K562 (cell line): ENCODE measurements around the gene TUBB1. TPM values are rescaled to one million over a fixed set of nuclear protein-coding genes. Genes with fewer than 3 reads are reported as not detected.
A peak's percentile ranks its signal among the peaks of the same experiment; 100 is the strongest.

Experiments used
- ATAC-seq: fragments of 200-7000 bp; cut with Tn5 transposase; 3 replicates; pipeline ENCODE4 v1.9.1; 2020; ENCODE audit warnings: moderate library complexity
- BruUV-seq: library from RNA; stranded (reverse); fragments of 400-500 nt; replicated peaks from 2 replicates; lab custom pipeline; 2021; lab: Mats Ljungman, UMichigan
- CTCF ChIA-PET: fragments of 300-600 bp; formaldehyde crosslinking; extraction: SDS; loops from one replicate; lab custom pipeline; 2021; ENCODE audit warnings: low intra/inter-chr PET ratio; lab: Yijun Ruan, JAX
- POLR2A ChIA-PET: fragments of 300-600, 350-650 bp; sonication (Branson Sonifier 250); formaldehyde crosslinking; extraction: SDS; loops from one replicate; lab custom pipeline; 2021; ENCODE audit warnings: antibody characterized with exemption, inconsistent platforms; lab: Yijun Ruan, JAX
- DNase-seq, 4 experiments: peaks; one replicate each; pipeline versions ENCODE4 v3.0.0 to v3.0.0-alpha.2; 2011 to 2018; ENCODE audit warnings: low spot score in 3 of 4, mixed read lengths in 3 of 4; ENCODE audit errors: extremely low read depth in 1 of 4
- FAIRE-seq: peaks from 2 replicates; lab custom pipeline; 2011; peaks lifted over from hg19 to GRCh38; lab: Jason Lieb, UNC
- H2AFZ ChIP-seq: 2 replicates; pipeline ENCODE4 v1.6.0; 2011; ENCODE audit warnings: low read depth, low read length, control low read depth, inconsistent platforms
- H3K27ac ChIP-seq: fragments of 200-600 bp; 3 replicates; pipeline ENCODE4 v1.8.0; 2011; ENCODE audit warnings: low read depth, mild to moderate bottlenecking, control low read depth, inconsistent platforms, low read length, moderate library complexity, mixed read lengths; ENCODE audit errors: extremely low read depth
- H3K27me3 ChIP-seq, 2 experiments: fragments of 300-600 bp in 1 of 2; 2 replicates in 1 of 2; 3 replicates in 1 of 2; pipeline versions ENCODE4 v1.6.0 to v1.8.0; 2011; ENCODE audit warnings: inconsistent platforms in 2 of 2, low read length in 2 of 2, mild to moderate bottlenecking in 1 of 2, mixed read lengths in 1 of 2, moderate library complexity in 1 of 2; ENCODE audit not compliant: control insufficient read depth in 2 of 2, insufficient read depth in 2 of 2
- H3K36me3 ChIP-seq: fragments of 300-600 bp; 3 replicates; pipeline ENCODE4 v1.8.0; 2011; ENCODE audit warnings: mild to moderate bottlenecking, low read length, inconsistent platforms; ENCODE audit not compliant: control insufficient read depth, insufficient read depth
- H3K4me1 ChIP-seq, 2 experiments: fragments of 200-600 bp in 1 of 2; replicated peaks in 1 of 2; 2 replicates in 1 of 2; 3 replicates in 1 of 2; pipeline versions ENCODE4 v1.5.1 to v1.8.0; 2011; ENCODE audit warnings: inconsistent platforms in 2 of 2, low read length in 2 of 2, mild to moderate bottlenecking in 1 of 2, mixed read lengths in 1 of 2, moderate library complexity in 1 of 2; ENCODE audit not compliant: control insufficient read depth in 2 of 2, insufficient read depth in 2 of 2
- H3K4me2 ChIP-seq: 2 replicates; pipeline ENCODE4 v1.6.1; 2011; ENCODE audit warnings: low read length, control low read depth, inconsistent platforms, mixed read lengths; ENCODE audit not compliant: insufficient read depth
- H3K4me3 ChIP-seq: fragments of 200-600 bp; sonication (generic), shearing (Covaris generic); 2 replicates; pipeline ENCODE4 v1.5.1; 2016; ENCODE audit warnings: control low read depth, inconsistent platforms
- H3K79me2 ChIP-seq: fragments of 200-600 bp; 3 replicates; pipeline ENCODE4 v1.8.0; 2011; ENCODE audit warnings: low read length, inconsistent platforms; ENCODE audit not compliant: control insufficient read depth, insufficient read depth
- H3K9ac ChIP-seq, 2 experiments: 2 replicates each; pipeline versions ENCODE4 v1.6.0 to v1.6.1; 2011; ENCODE audit warnings: low read depth in 2 of 2, low read length in 2 of 2, control low read depth in 1 of 2, inconsistent platforms in 1 of 2, mild to moderate bottlenecking in 1 of 2, mixed read lengths in 1 of 2; ENCODE audit not compliant: insufficient read depth in 1 of 2
- H3K9me1 ChIP-seq: one replicate; pipeline ENCODE4 v1.6.0; 2011; ENCODE audit warnings: inconsistent platforms, mild to moderate bottlenecking, low read length, moderate library complexity; ENCODE audit not compliant: control insufficient read depth, insufficient read depth
- H3K9me3 ChIP-seq: replicated peaks from 2 replicates; pipeline ENCODE4 v1.5.1; 2011; ENCODE audit warnings: low read depth, low read length, inconsistent platforms; ENCODE audit not compliant: control insufficient read depth, insufficient read depth
- H4K20me1 ChIP-seq: replicated peaks from 2 replicates; pipeline ENCODE4 v1.6.1; 2011; ENCODE audit warnings: low read length, inconsistent platforms, mixed read lengths; ENCODE audit not compliant: control insufficient read depth, insufficient read depth
- BDP1 ChIP-seq: IDR thresholded peaks from 3 replicates; pipeline ENCODE4 v1.6.1; 2011; ENCODE audit not compliant: insufficient read length, insufficient read depth
- POLR2AphosphoS5 ChIP-seq: IDR thresholded peaks from 2 replicates; pipeline ENCODE4 v1.6.1; 2011; ENCODE audit warnings: mild to moderate bottlenecking, low read depth, low read length, moderate library complexity; ENCODE audit not compliant: control insufficient read depth, insufficient read depth
- PTBP1 ChIP-seq: fragments of 200-400 bp; formaldehyde crosslinking; IDR thresholded peaks from 2 replicates; pipeline ENCODE4 v1.6.1; 2017; ENCODE audit warnings: low read depth, low read length
- RBM15 ChIP-seq: fragments of 200-400 bp; formaldehyde crosslinking; IDR thresholded peaks from 2 replicates; pipeline ENCODE4 v1.6.1; 2018; ENCODE audit warnings: mild to moderate bottlenecking, low read length, moderate library complexity; ENCODE audit not compliant: insufficient read depth
- WGBS: fragments of 100-300 bp; shearing (Covaris generic); methylation state at CpG from one replicate; pipeline ENCODE4 v1.1.6; 2016; ENCODE audit warnings: low coverage, mixed read lengths; ENCODE audit not compliant: insufficient coverage; ENCODE audit errors: missing lambda C conversion rate; 5-methylcytosine and 5-hydroxymethylcytosine counted together
- in situ Hi-C: fragments of 300-500 bp; cut with MboI; formaldehyde crosslinking; loops from 4 replicates; pipeline ENCODE4 v1.15.0; 2018; ENCODE audit warnings: inconsistent platforms, mixed read lengths
- intact Hi-C: fragments of 100-400 bp; cut with micrococcal nuclease; formaldehyde crosslinking; loops from 2 replicates; pipeline ENCODE4 v1.14.2; 2022
- polyA plus RNA-seq, 8 experiments: library from polyadenylated mRNA; depleted of rRNA in 4 of 8; stranded (reverse) in 5 of 8; unstranded in 3 of 8; fragments of >200 nt; fragmentation: Nextera tagmentation in 2 of 8; fragmentation: Illumina TruSeq in 1 of 8; extraction: Ambion mirVana in 2 of 8; extraction: Trizol in 1 of 8; gene quantifications; 2 replicates each; pipeline versions ENCODE4 v1.2.1 to v1.2.3, GENCODE V29; 2011 to 2014; ENCODE audit warnings: inconsistent platforms in 1 of 8, missing spikeins in 1 of 8
- total RNA-seq, 7 experiments: library from RNA; depleted of rRNA in 6 of 7; stranded (reverse); fragments of >200 nt in 6 of 7; fragmentation: Illumina TruSeq in 2 of 7; extraction: Trizol in 2 of 7; gene quantifications; 2 replicates each; pipeline versions ENCODE4 v1.2.1 to v1.2.3, GENCODE V29; 2011 to 2021; ENCODE audit warnings: low replicate concordance in 1 of 7
- TF ChIP-seq, protein P1 (sequence below): fragments of 450-650 bp; formaldehyde crosslinking; IDR thresholded peaks from 2 replicates; pipeline ENCODE4 v1.4.0; 2020; ENCODE audit warnings: mild to moderate bottlenecking, mixed read lengths
- TF ChIP-seq, protein P2 (sequence below): sonication (generic); formaldehyde crosslinking; IDR thresholded peaks from 2 replicates; pipeline ENCODE4 v1.8.0; 2022; ENCODE audit warnings: mild to moderate bottlenecking, missing genetic modification reagents, borderline replicate concordance

The TUBB1 gene
- total and polyA plus RNA-seq, 9 of the 15 experiments (the other 6 are each of a cell fraction or from before 2014, with no cell fraction given), result 1.5 to 3.9 (median 2.4) TPM

DNA sequence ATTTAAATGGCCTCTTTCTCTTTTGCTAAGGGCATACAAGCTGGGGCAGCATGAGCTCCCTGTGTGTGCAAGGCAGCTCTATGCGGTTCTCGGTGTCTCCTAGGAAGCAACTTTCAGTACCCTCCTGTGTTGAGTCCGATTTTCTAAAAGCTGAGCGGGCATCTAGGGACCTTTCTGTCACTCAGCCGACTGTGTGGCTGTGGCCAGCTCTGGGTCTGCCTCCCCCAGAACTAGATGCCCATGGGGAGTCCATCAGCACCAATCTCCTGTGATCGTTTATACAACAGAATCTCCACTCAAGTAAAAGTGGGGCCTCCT is 30.7 kb upstream of the TUBB1 start:
- Histone ChIP-seq H3K9me3 (no peaks in the 10 kb centered on the region), H3K27me3 (no peaks in the 10 kb centered on the region), H3K27ac (no peak overlapping the region), H3K4me3 (no peak overlapping the region), H3K4me1 (peaks cover 7% of the 10 kb centered on the region in 2 experiments; a peak in 3 of 5 replicates), H2AFZ (no peak overlapping the region), H3K36me3 (peaks cover 98% of the 10 kb centered on the region), H3K79me2 (peaks cover 41% of the 10 kb centered on the region), H3K9ac (no peak overlapping the region), H3K4me2 (no peak overlapping the region), H3K9me1 (no peaks in the 10 kb centered on the region), H4K20me1 (peaks cover under 1% of the 10 kb centered on the region; the same call in 1 of the 2 replicates)
- WGBS, result 83% methylated on average over 6 of the region's 6 CpGs
- FAIRE-seq (no peak), ATAC-seq (no peak), DNase-seq (no peak)
- BruUV-seq, result no TSS peak
- TF ChIP-seq RBM15, result no peak
- 0 out of 2 replicates have a peak, but pooled peaks have one; percentile 9 for TF ChIP-seq POLR2AphosphoS5
- POLR2A ChIA-PET, result interaction anchor here (0.6 to 0.8 kb wide), 3 partner anchors 9 to 942 kb away, joined by 3 read pairs; no protein-coding TSS in a partner anchor
- in situ Hi-C loops, result no loop called here
- CTCF ChIA-PET, result no interaction called here
- intact Hi-C loops, result no loop called here

DNA sequence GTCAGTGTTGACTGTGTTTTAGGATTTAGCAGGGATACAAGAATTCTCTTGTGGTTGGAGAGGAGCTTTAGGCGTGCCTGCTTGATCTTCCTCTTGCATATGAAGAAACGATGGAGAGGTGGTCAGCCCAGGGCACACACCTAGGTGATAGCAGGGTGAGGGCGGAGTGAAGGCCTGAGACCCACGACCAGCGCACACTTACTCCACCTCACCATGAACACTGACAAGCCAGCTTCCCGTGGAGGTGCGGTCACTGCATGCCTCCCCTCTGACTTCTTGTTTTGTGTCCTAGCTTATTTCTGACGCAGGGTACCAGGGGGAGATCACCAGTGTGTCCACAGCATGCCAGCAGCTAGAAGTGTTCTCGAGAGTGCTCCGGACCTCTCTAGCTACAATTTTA is 30.0 kb upstream of the TUBB1 start:
- H3K27ac ChIP-seq, result no peak overlapping the region
- intact Hi-C loops, result no loop called here
- TF ChIP-seq, protein P1, sequence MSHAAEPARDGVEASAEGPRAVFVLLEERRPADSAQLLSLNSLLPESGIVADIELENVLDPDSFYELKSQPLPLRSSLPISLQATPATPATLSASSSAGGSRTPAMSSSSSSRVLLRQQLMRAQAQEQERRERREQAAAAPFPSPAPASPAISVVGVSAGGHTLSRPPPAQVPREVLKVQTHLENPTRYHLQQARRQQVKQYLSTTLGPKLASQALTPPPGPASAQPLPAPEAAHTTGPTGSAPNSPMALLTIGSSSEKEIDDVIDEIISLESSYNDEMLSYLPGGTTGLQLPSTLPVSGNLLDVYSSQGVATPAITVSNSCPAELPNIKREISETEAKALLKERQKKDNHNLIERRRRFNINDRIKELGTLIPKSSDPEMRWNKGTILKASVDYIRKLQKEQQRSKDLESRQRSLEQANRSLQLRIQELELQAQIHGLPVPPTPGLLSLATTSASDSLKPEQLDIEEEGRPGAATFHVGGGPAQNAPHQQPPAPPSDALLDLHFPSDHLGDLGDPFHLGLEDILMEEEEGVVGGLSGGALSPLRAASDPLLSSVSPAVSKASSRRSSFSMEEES, result no peak
- no peak for TF ChIP-seq PTBP1
- TF ChIP-seq, protein P2, sequence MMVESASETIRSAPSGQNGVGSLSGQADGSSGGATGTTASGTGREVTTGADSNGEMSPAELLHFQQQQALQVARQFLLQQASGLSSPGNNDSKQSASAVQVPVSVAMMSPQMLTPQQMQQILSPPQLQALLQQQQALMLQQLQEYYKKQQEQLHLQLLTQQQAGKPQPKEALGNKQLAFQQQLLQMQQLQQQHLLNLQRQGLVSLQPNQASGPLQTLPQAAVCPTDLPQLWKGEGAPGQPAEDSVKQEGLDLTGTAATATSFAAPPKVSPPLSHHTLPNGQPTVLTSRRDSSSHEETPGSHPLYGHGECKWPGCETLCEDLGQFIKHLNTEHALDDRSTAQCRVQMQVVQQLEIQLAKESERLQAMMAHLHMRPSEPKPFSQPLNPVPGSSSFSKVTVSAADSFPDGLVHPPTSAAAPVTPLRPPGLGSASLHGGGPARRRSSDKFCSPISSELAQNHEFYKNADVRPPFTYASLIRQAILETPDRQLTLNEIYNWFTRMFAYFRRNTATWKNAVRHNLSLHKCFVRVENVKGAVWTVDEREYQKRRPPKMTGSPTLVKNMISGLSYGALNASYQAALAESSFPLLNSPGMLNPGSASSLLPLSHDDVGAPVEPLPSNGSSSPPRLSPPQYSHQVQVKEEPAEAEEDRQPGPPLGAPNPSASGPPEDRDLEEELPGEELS (CRISPR knock-in tag), result no peak
- TF ChIP-seq BDP1, result no peak

More for the DNA sequence above, 30.0 kb upstream of the TUBB1 start:
- Histone ChIP-seq H3K4me3 (no peak overlapping the region), H3K36me3 (peaks cover 98% of the 10 kb centered on the region), H2AFZ (no peak overlapping the region), H3K79me2 (peaks cover 34% of the 10 kb centered on the region), H3K27me3 (no peaks in the 10 kb centered on the region), H3K9ac (peak overlapping the region in 1 of 2 experiments; percentile 61; a peak in 1 of 4 replicates), H3K4me1 (peaks cover under 1% of the 10 kb centered on the region in 2 experiments; a peak in 3 of 5 replicates), H3K9me1 (no peaks in the 10 kb centered on the region), H3K4me2 (no peak overlapping the region), H4K20me1 (peaks cover 4% of the 10 kb centered on the region; the same call in 1 of the 2 replicates), H3K9me3 (no peaks in the 10 kb centered on the region)
- BruUV-seq, result no TSS peak
- CTCF ChIA-PET, result no interaction called here
- FAIRE-seq (no peak), DNase-seq (no peak), ATAC-seq (no peak)
- in situ Hi-C loops, result no loop called here
- POLR2A ChIA-PET, result interaction anchor here (0.8 to 1.4 kb wide), 2 partner anchors 9 to 15 kb away, joined by 3 to 6 read pairs; partner anchors contain the start of gene NELFCD
- WGBS, result 92% methylated on average over 10 of the region's 10 CpGs
